HepG2 (cell line): Measurements from ENCODE around the gene ACO1. TPM values are rescaled to one million over a fixed set of nuclear protein-coding genes. Genes with fewer than 3 reads are reported as not detected.

Experiments
- CENPX ChIP-seq: sonication (generic); formaldehyde crosslinking; IDR thresholded peaks from 2 replicates; pipeline ENCODE4 v1.9.0; 2021; ENCODE audit warnings: mild to moderate bottlenecking, missing genetic modification reagents, moderate library complexity
- E2F1 ChIP-seq: sonication (generic); formaldehyde crosslinking; IDR thresholded peaks from 2 replicates; pipeline ENCODE4 v1.5.0; 2020; ENCODE audit warnings: missing genetic modification reagents
- ERF ChIP-seq: IDR thresholded peaks from 2 replicates; pipeline ENCODE4 v1.6.1; 2018; ENCODE audit warnings: missing biosample characterization, missing genetic modification reagents
- FOXA1 ChIP-seq, 2 experiments: fragments of 450-650 bp in 1 of 2; sonication (generic) in 1 of 2; formaldehyde crosslinking in 1 of 2; IDR thresholded peaks; 2 replicates each; pipeline versions ENCODE4 v1.4.0 to v1.6.1; 2016 to 2020; ENCODE audit warnings: missing genetic modification reagents in 1 of 2
- GLI4 ChIP-seq: sonication (generic); formaldehyde crosslinking; IDR thresholded peaks from 2 replicates; pipeline ENCODE4 v1.5.1; 2020; ENCODE audit warnings: missing genetic modification reagents, mild to moderate bottlenecking, moderate library complexity, borderline replicate concordance
- GPN1 ChIP-seq: sonication (generic); formaldehyde crosslinking; IDR thresholded peaks from 2 replicates; pipeline ENCODE4 v1.5.1; 2020; ENCODE audit warnings: missing genetic modification reagents, borderline replicate concordance
- HNRNPL ChIP-seq: fragments of 200-400 bp; formaldehyde crosslinking; IDR thresholded peaks from 2 replicates; pipeline ENCODE4 v1.6.1; 2017; ENCODE audit warnings: mild to moderate bottlenecking, low read depth, low read length
- MAFG ChIP-seq: sonication (generic); formaldehyde crosslinking; IDR thresholded peaks from 2 replicates; pipeline ENCODE4 v1.5.1; 2020; ENCODE audit warnings: mild to moderate bottlenecking, missing genetic modification reagents
- MED1 ChIP-seq: sonication (generic); formaldehyde crosslinking; IDR thresholded peaks from 2 replicates; pipeline ENCODE4 v1.4.0; 2020; ENCODE audit warnings: missing genetic modification reagents
- PLSCR1 ChIP-seq: sonication (generic); formaldehyde crosslinking; IDR thresholded peaks from 2 replicates; pipeline ENCODE4 v1.5.0; 2020; ENCODE audit warnings: missing genetic modification reagents, mild to moderate bottlenecking, borderline replicate concordance
- PPARG ChIP-seq: conservative IDR thresholded peaks from 2 replicates; pipeline ENCODE4 v1.6.1; 2016; ENCODE audit warnings: missing biosample characterization, missing genetic modification reagents
- RELA ChIP-seq: sonication (generic); formaldehyde crosslinking; IDR thresholded peaks from 2 replicates; pipeline ENCODE4 v1.4.0; 2020; ENCODE audit warnings: missing genetic modification reagents
- SIN3A ChIP-seq: IDR thresholded peaks from 2 replicates; pipeline ENCODE4 v1.6.1; 2011; ENCODE audit warnings: low read depth, mild to moderate bottlenecking, control low read depth, low read length, borderline replicate concordance
- SIN3B ChIP-seq: fragments of 150-350 bp; IDR thresholded peaks from 2 replicates; pipeline ENCODE4 v1.6.1; 2014; ENCODE audit warnings: low read length
- SRSF9 ChIP-seq: fragments of 200-400 bp; formaldehyde crosslinking; IDR thresholded peaks from 2 replicates; pipeline ENCODE4 v1.6.1; 2018; ENCODE audit warnings: borderline replicate concordance, mild to moderate bottlenecking, low read depth, low read length; ENCODE audit not compliant: insufficient read depth, poor library complexity, severe bottlenecking
- SUZ12 ChIP-seq: fragments of 150-350 bp; IDR thresholded peaks from 2 replicates; pipeline ENCODE4 v1.6.1; 2014; ENCODE audit warnings: low read depth, low read length
- WIZ ChIP-seq: sonication (generic); formaldehyde crosslinking; IDR thresholded peaks from 2 replicates; pipeline ENCODE4 v1.5.1; 2020; ENCODE audit warnings: mild to moderate bottlenecking, missing genetic modification reagents
- ZBTB20 ChIP-seq: sonication (generic); formaldehyde crosslinking; IDR thresholded peaks from 2 replicates; pipeline ENCODE4 v1.8.1; 2023; ENCODE audit warnings: missing genetic modification reagents, low read depth, mild to moderate bottlenecking, borderline replicate concordance
- ZFX ChIP-seq: sonication (generic); formaldehyde crosslinking; IDR thresholded peaks from 2 replicates; pipeline ENCODE4 v1.4.0; 2020; ENCODE audit warnings: mild to moderate bottlenecking, low read depth, missing genetic modification reagents, moderate library complexity
- ZNF180 ChIP-seq: sonication (generic); formaldehyde crosslinking; IDR thresholded peaks from 2 replicates; pipeline ENCODE4 v1.4.0; 2020; ENCODE audit warnings: low read depth, missing genetic modification reagents, borderline replicate concordance
- ZNF333 ChIP-seq: sonication (generic); formaldehyde crosslinking; IDR thresholded peaks from 2 replicates; pipeline ENCODE4 v1.4.0; 2020; ENCODE audit warnings: mild to moderate bottlenecking, missing genetic modification reagents, borderline replicate concordance
- ZNF382 ChIP-seq: sonication (generic); formaldehyde crosslinking; IDR thresholded peaks from 2 replicates; pipeline ENCODE4 v1.5.0; 2020; ENCODE audit warnings: missing genetic modification reagents, mild to moderate bottlenecking, borderline replicate concordance
- ZNF557 ChIP-seq: sonication (generic); formaldehyde crosslinking; IDR thresholded peaks from 2 replicates; pipeline ENCODE4 v1.4.0; 2020; ENCODE audit warnings: missing genetic modification reagents
- ZNF572 ChIP-seq: sonication (generic); formaldehyde crosslinking; IDR thresholded peaks from 2 replicates; pipeline ENCODE4 v1.5.1; 2020; ENCODE audit warnings: mild to moderate bottlenecking, missing genetic modification reagents
- ZNF720 ChIP-seq: sonication (generic); formaldehyde crosslinking; IDR thresholded peaks from 2 replicates; pipeline ENCODE4 v1.4.0; 2020; ENCODE audit warnings: missing genetic modification reagents
- ZNF737 ChIP-seq: sonication (generic); formaldehyde crosslinking; IDR thresholded peaks from 2 replicates; pipeline ENCODE4 v1.5.0; 2020; ENCODE audit warnings: missing genetic modification reagents, mild to moderate bottlenecking, borderline replicate concordance
- ZNF800 ChIP-seq: sonication (generic); formaldehyde crosslinking; IDR thresholded peaks from 2 replicates; pipeline ENCODE4 v1.4.0; 2020; ENCODE audit warnings: missing genetic modification reagents
- ZNF841 ChIP-seq: sonication (generic); formaldehyde crosslinking; IDR thresholded peaks from 2 replicates; pipeline ENCODE4 v1.8.1; 2023; ENCODE audit warnings: missing genetic modification reagents, borderline replicate concordance
- polyA plus RNA-seq, 8 experiments: library from polyadenylated mRNA; depleted of rRNA in 3 of 8; stranded (reverse) in 7 of 8; unstranded in 1 of 8; fragments of >200 nt; fragmentation: Illumina TruSeq in 4 of 8; extraction: Trizol in 4 of 8; gene quantifications; 2 replicates each; pipeline versions ENCODE4 v1.2.1 to v1.2.3, GENCODE V29; 2011 to 2016; ENCODE audit warnings: low read depth in 4 of 8, missing spikeins in 1 of 8, mixed read lengths in 1 of 8; ENCODE audit not compliant: insufficient read depth in 1 of 8
- total RNA-seq, 5 experiments: library from RNA; depleted of rRNA; stranded (reverse); fragments of >200 nt; fragmentation: Illumina TruSeq; extraction: Trizol; gene quantifications; 2 replicates each; pipeline ENCODE4 v1.2.3, GENCODE V29; 2016; ENCODE audit warnings: low read depth in 1 of 5

Gene ACO1
- total and polyA plus RNA-seq, 2 of the 13 experiments (the other 11 are each of a cell fraction or from before 2014, with no cell fraction given) = 20.1 to 48.2 TPM

GRCh38 chr9:32384364-32385151 lies at the start of gene ACO1 (continued):
- TF ChIP-seq ZNF382 (CRISPR knock-in tag) (no peak), PPARG (CRISPR knock-in tag) (peak; percentile 33; the same call in 1 of the 2 replicates), SRSF9 (no peak), HNRNPL (no peak), E2F1 (CRISPR knock-in tag) (no peak), CENPX (CRISPR knock-in tag) (no peak), ZNF180 (no peak), FOXA1 (IDR thresholded peaks at IDR 0.05) (no peak), FOXA1 (CRISPR knock-in tag; IDR thresholded peaks at IDR 0.05) (no peak), ZNF333 (peak; percentile 40; the same call in 1 of the 2 replicates), RELA (CRISPR knock-in tag) (no peak), PLSCR1 (CRISPR knock-in tag) (no peak), ERF (no peak; the same call in none of the 2 replicates), ZNF800 (CRISPR knock-in tag) (no peak), GPN1 (no peak), SIN3A (0 out of 2 replicates have a peak, but pooled peaks have one; percentile 44), SIN3B (no peak; the same call in 1 of the 2 replicates), SUZ12 (no peak), WIZ (CRISPR knock-in tag) (no peak), ZNF720 (no peak), ZNF841 (CRISPR knock-in tag) (peak; percentile 30; the same call in 1 of the 2 replicates), ZFX (CRISPR knock-in tag) (peak; percentile 94), GLI4 (CRISPR knock-in tag) (peak; percentile 91; the same call in 1 of the 2 replicates), ZNF737 (no peak), ZNF572 (CRISPR knock-in tag) (peak; percentile 38; the same call in 1 of the 2 replicates), MED1 (CRISPR knock-in tag) (peak; percentile 61), MAFG (CRISPR knock-in tag) (no peak), ZBTB20 (CRISPR knock-in tag) (peak; percentile 65), ZNF557 (CRISPR knock-in tag) (no peak)
